ENCODE data around the gene FAM120AOS.
A peak's percentile ranks its signal among the peaks of the same experiment; 100 is the strongest.
"Not testable (repeated sequence)": the region's sequence is repeated elsewhere in the genome, so short reads cannot be mapped to it uniquely, and the experiment has no call there.

Gene FAM120AOS

GRCh38 chr9:93467062-93467416, 13.7 kb upstream of the FAM120AOS start:
- DNase-seq (ENCODE audit: low read depth), result no peak

- no peak for DNase-seq (ENCODE audit: low read depth)
Measured at GRCh38 chr9:93466416-93467061, 13.2 kb upstream of the FAM120AOS start.

GRCh38 chr9:93465855-93466254, 12.5 kb upstream of the FAM120AOS start:
- no peak for DNase-seq (ENCODE audit: low read depth)

- no peak for DNase-seq (ENCODE audit: low read depth)
Measured at GRCh38 chr9:93464876-93465275, 11.5 kb upstream of the FAM120AOS start.

- DNase-seq (ENCODE audit: low read depth), result no peak
Measured at GRCh38 chr9:93464395-93464794, 11.0 kb upstream of the FAM120AOS start.

GRCh38 chr9:93463638-93464248, 10.4 kb upstream of the FAM120AOS start:
- DNase-seq (ENCODE audit: low read depth), result no peak

- DNase-seq (ENCODE audit: low read depth), result no peak
Measured at GRCh38 chr9:93461821-93462220, 8.4 kb upstream of the FAM120AOS start.

- no peak for DNase-seq (ENCODE audit: low read depth)
Measured at GRCh38 chr9:93461414-93461743, 8.0 kb upstream of the FAM120AOS start.

- DNase-seq (ENCODE audit: low read depth), result no peak
Measured at GRCh38 chr9:93460689-93461413, 7.5 kb upstream of the FAM120AOS start.

- no peak for DNase-seq (ENCODE audit: low read depth)
Measured at GRCh38 chr9:93459432-93459847, 6.1 kb upstream of the FAM120AOS start.

- DNase-seq (ENCODE audit: low read depth), result no peak
Measured at GRCh38 chr9:93458712-93459111, 5.3 kb upstream of the FAM120AOS start.

GRCh38 chr9:93457006-93457405, 3.6 kb upstream of the FAM120AOS start:
- no peak for DNase-seq (ENCODE audit: low read depth)

GRCh38 chr9:93456504-93456903, 3.1 kb upstream of the FAM120AOS start:
- DNase-seq (ENCODE audit: low read depth), result no peak

GRCh38 chr9:93456022-93456421, 2.6 kb upstream of the FAM120AOS start:
- no peak for DNase-seq (ENCODE audit: low read depth)

- no peak for DNase-seq (ENCODE audit: low read depth)
Measured at GRCh38 chr9:93452710-93453046, 703 bp downstream of the FAM120AOS start.

GRCh38 chr9:93451849-93452709, 1.3 kb downstream of the FAM120AOS start:
- peak; percentile 31 for DNase-seq (ENCODE audit: low read depth)

- peak; percentile 67 for DNase-seq (ENCODE audit: low read depth)
Measured at GRCh38 chr9:93450945-93451815, 2.2 kb downstream of the FAM120AOS start, which contains the start of gene FAM120A. TSS of gene FAM120A (plus strand) at chr9:93451685. CDS start at chr9:93451916, 231 bp downstream.

- DNase-seq (ENCODE audit: low read depth), result no peak
Measured at GRCh38 chr9:93447655-93448054, 5.7 kb downstream of the FAM120AOS start.

GRCh38 chr9:93446073-93446472, 7.3 kb downstream of the FAM120AOS start:
- DNase-seq (ENCODE audit: low read depth), result no peak

- no peak for DNase-seq (ENCODE audit: low read depth)
Measured at GRCh38 chr9:93440896-93441580, 12.3 kb downstream of the FAM120AOS start.

GRCh38 chr9:93439301-93439700, 14.1 kb downstream of the FAM120AOS start:
- DNase-seq (ENCODE audit: low read depth), result not testable (repeated sequence)
